IMR-90 (cell line): ENCODE results near the gene MEIS2. TPM values are rescaled to one million over a fixed set of nuclear protein-coding genes. Genes with fewer than 3 reads are reported as not detected.

ENCODE experiments used
- polyA plus RNA-seq, 3 experiments: library from polyadenylated mRNA; depleted of rRNA; stranded (reverse); fragments of >200 nt; gene quantifications; 2 replicates each; pipeline ENCODE4 v1.2.3, GENCODE V29; 2012; ENCODE audit warnings: low replicate concordance in 1 of 3
- total RNA-seq: library from RNA; depleted of rRNA; stranded (reverse); fragments of >200 nt; gene quantifications from 2 replicates; pipeline ENCODE4 v1.2.3, GENCODE V29; 2012
- TF ChIP-seq, protein P1 (sequence below): fragments of 150-350 bp; IDR thresholded peaks from 2 replicates; pipeline ENCODE4 v1.6.1; 2016; ENCODE audit warnings: low read depth, mild to moderate bottlenecking, low read length, moderate library complexity, borderline replicate concordance

The MEIS2 gene
- total and polyA plus RNA-seq, 2 of the 4 experiments (the other 2 are of a cell fraction): 70.1 to 71.3 TPM

DNA sequence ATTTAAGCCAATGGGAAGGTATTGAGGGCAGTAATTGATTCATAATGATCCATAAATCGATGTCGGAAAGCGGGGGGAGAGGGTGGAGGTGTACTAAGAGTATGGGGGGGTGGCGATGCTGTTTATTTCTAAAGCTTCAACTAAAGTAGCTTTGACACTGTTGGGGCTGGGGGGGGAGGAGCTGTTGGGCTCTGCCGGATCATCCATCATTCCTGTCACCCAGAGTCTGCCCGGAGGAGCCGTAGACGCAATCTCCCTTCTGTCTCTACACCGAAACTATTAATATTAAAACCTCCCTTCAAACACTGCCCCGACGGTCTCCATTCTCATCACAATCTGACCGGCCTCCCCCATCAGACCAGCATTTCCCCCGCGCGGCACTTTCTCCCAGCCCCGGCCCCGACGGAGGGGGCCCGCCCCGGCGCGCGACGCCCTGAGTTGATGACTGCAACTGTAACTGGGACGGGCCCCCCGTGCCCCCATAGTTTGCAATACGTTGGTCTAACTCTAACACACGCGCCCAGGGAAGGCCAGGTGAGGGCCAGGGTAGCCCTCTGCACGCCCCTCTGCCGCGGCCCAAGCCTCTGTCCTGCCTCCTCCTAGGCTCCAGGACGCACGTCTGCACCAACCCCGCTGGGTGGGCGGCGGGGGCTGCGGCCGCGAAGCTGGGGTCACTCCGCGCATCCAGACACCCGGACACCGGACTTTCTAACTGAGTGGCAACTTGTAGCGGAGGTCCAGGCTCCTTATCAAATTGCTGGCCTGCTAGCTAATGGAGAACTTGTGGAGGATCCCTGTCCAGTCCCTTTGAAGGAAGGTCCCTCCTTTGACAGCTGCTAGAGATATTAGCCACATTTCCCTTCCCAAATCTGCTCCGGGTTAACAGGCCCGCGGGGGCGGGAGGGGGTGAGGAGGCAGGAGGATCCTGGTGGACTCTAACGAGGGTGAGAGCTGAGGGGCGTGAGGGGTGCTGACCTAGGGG lies 212.0 kb downstream of the MEIS2 start (continued):
- TF ChIP-seq, protein P1, sequence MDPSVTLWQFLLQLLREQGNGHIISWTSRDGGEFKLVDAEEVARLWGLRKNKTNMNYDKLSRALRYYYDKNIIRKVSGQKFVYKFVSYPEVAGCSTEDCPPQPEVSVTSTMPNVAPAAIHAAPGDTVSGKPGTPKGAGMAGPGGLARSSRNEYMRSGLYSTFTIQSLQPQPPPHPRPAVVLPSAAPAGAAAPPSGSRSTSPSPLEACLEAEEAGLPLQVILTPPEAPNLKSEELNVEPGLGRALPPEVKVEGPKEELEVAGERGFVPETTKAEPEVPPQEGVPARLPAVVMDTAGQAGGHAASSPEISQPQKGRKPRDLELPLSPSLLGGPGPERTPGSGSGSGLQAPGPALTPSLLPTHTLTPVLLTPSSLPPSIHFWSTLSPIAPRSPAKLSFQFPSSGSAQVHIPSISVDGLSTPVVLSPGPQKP: no peak
